ENCODE data around the gene DENND1B. TPM values are rescaled to one million over a fixed set of nuclear protein-coding genes. Genes with fewer than 3 reads are reported as not detected.
"Not testable (repeated sequence)": the region's sequence is repeated elsewhere in the genome, so short reads cannot be mapped to it uniquely, and the experiment has no call there.

Gene DENND1B
- total RNA-seq, 2 experiments from 2014 or later = 13.5 to 16.2 TPM

GRCh38 chr1:197761654-197762053 lies 13.6 kb downstream of the DENND1B start:
- CTCF ChIA-PET = interaction anchor here (0.7 to 1.2 kb wide), 2 partner anchors 12 to 58 kb away, joined by 3 read pairs; no protein-coding TSS in a partner anchor
- POLR2A ChIA-PET = interaction anchor here (0.6 kb wide), 1 partner anchor 157 kb away, joined by 7 read pairs; no protein-coding TSS in a partner anchor

- POLR2A ChIA-PET = not testable (repeated sequence)
- CTCF ChIA-PET = interaction anchor here (0.6 kb wide), 1 partner anchor 216 kb away, joined by 3 read pairs; no protein-coding TSS in a partner anchor
Observed at GRCh38 chr1:197755553-197755952, 19.7 kb downstream of the DENND1B start.

GRCh38 chr1:197752652-197753164 lies 22.6 kb downstream of the DENND1B start:
- POLR2A ChIA-PET, CTCF ChIA-PET: not testable (repeated sequence)

DNA sequence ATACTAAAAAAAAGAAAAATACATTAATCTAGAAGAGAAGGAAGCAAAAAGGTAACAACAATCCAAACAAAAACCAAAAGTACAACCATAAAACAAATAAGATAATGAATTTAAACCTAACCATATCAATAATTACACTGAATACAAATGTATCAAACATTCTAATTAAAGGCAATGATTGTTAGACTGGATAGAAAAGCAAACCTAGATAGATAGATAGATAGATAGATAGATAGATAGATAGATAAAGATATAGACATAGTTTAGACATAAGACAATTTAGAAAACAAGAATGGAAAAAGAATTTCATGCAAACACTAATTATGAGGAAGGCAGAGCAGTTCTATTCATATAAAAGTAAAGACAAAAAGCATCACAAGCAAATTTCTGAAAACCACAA lies 24.9 kb downstream of the DENND1B start:
- CTCF ChIA-PET = interaction anchor here (0.5 kb wide), 1 partner anchor 276 kb away, joined by 3 read pairs; no protein-coding TSS in a partner anchor
- POLR2A ChIA-PET = no interaction called here

- CTCF ChIA-PET = no interaction called here
- POLR2A ChIA-PET = no interaction called here
Observed at GRCh38 chr1:197745911-197746310, 29.4 kb downstream of the DENND1B start.

GRCh38 chr1:197744979-197745378 lies 30.3 kb downstream of the DENND1B start:
- ChIA-PET POLR2A (no interaction called here), CTCF (no interaction called here)

- POLR2A ChIA-PET = no interaction called here
- CTCF ChIA-PET = no interaction called here
Observed at GRCh38 chr1:197743578-197743977, 31.7 kb downstream of the DENND1B start.

- CTCF ChIA-PET = no interaction called here
- POLR2A ChIA-PET = no interaction called here
Observed at GRCh38 chr1:197740992-197741391, 34.3 kb downstream of the DENND1B start.

GRCh38 chr1:197738927-197739326 lies 36.4 kb downstream of the DENND1B start:
- ChIA-PET POLR2A (no interaction called here), CTCF (interaction anchor here (0.6 kb wide), 1 partner anchor 23 kb away, joined by 3 read pairs; no protein-coding TSS in a partner anchor)

DNA sequence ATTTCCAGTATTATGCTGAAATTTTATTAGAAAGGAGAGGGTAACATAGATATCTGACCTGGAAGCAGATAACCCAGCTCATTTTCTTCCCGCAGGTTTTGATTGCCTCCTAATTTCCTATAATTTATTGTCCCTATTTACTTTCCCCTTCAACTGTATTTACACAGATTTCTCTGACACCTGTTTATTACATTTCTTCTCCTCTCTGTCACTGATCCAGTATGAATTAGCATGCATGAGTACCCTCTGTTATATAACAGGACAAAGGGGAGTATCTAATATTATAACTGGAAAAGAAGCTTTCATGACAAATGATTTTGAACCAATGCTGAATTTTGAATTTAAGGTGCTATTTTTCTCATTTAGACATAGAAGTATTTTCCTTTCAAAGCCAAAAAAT lies 37.4 kb downstream of the DENND1B start:
- ChIA-PET CTCF (no interaction called here), POLR2A (no interaction called here)

DNA sequence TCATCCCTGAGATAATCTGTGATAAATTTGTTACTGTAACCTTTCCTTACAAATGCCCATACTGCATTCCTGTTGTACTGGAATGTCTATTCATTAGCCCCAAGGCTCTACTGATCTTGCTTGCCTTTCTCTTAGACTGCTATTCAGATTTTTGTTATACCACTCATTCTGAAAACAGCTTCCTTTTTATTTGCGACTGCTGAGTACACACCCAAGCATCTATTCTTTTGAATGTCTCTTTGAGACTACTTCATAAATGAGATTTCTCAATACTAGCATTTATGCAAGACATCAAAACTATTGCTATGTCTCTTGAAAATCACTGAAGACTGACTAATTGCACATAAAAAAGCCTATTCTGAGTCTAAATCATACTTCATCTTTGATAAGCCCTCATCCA lies 38.6 kb downstream of the DENND1B start:
- CTCF ChIA-PET = no interaction called here
- POLR2A ChIA-PET = no interaction called here

DNA sequence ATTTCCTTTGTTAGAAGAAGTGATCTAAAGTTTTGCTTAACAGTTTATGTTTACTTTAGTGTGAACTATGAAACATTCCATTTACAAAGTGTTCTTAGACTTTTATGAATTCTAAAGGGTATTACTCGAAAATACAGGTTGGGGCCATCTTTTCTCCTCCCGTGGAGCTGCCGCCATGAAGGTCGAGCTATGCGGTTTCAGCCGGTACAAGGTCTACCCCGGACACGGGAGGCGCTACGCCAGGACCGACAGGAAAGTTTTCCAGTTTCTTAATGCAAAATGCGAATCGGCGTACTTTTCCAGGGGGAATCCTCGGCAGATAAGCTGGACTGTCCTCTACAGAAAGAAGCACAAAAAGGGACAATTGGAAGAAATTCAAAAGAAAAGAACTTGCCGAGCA lies 39.8 kb downstream of the DENND1B start:
- ChIA-PET POLR2A (no interaction called here), CTCF (no interaction called here)

DNA sequence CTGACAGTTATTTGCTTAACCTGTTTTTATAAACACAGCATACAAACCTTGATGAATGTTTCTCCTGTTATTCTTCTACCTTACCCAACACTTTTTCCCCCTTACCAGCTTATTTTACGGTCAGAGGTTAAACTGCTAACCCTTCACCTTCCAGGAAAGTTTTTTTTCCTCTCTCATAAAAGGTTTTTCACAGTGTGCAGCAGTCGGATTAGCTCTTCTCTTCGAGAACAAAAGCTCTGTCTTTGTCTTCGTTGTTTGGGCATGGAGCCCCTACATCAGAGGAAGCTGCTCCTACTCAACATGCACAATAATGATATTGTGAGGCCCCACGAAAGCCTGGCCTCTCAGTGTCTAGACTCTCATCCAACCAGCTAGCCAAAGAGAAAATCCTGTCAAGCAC lies 42.0 kb downstream of the DENND1B start:
- CTCF ChIA-PET = no interaction called here
- POLR2A ChIA-PET = no interaction called here

GRCh38 chr1:197732187-197732586 lies 43.1 kb downstream of the DENND1B start:
- POLR2A ChIA-PET = no interaction called here
- CTCF ChIA-PET = no interaction called here

GRCh38 chr1:197731449-197731848 lies 43.8 kb downstream of the DENND1B start:
- ChIA-PET CTCF (no interaction called here), POLR2A (no interaction called here)

DNA sequence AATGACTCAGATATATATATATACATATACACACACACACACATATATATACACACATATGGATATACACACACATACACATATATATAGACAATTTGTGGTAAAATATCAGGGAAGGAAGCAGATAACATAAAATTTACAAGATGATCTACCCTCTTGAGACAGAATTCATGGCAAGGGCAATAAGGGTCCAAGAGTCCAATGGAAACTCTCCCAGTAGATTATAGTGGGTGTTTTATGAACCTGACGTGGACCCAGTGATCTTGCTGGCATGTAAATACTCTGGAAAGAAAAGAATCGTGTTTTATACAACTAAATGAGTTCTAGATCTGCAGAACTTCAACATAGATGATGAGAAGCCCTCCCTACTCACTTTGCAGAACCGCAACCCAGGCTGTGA lies 49.3 kb downstream of the DENND1B start:
- POLR2A ChIA-PET = no interaction called here
- CTCF ChIA-PET = no interaction called here

DNA sequence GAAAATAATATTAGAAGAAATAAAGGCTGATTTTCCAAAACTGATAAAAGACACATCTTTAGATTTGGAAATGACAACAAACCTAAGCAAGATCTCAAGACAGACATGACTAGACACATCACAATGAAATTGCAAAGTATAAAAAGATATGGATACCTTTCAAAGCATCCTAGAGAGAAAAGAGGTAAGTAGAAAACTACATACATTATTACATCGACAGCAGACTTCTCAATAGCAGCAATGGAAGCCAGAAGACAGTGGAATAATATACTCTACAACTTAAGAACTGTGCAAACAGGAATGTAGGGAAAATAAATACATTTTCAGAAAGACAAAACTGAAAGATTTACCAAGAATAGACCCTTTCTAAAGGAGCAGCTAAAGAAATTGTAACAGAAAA lies 50.2 kb downstream of the DENND1B start:
- ChIA-PET POLR2A (no interaction called here), CTCF (no interaction called here)

- ChIA-PET CTCF (interaction anchor here (0.7 kb wide), 1 partner anchor 23 kb away, joined by 3 read pairs; no protein-coding TSS in a partner anchor), POLR2A (no interaction called here)
Observed at GRCh38 chr1:197715806-197716205, 59.5 kb downstream of the DENND1B start.

- ChIA-PET POLR2A (interaction anchor here (0.7 kb wide), 1 partner anchor 37 kb away, joined by 3 read pairs; no protein-coding TSS in a partner anchor), CTCF (no interaction called here)
Observed at GRCh38 chr1:197706601-197707000, 68.7 kb downstream of the DENND1B start.

- CTCF ChIA-PET = no interaction called here
- POLR2A ChIA-PET = no interaction called here
Observed at GRCh38 chr1:197705941-197706340, 69.3 kb downstream of the DENND1B start.

DNA sequence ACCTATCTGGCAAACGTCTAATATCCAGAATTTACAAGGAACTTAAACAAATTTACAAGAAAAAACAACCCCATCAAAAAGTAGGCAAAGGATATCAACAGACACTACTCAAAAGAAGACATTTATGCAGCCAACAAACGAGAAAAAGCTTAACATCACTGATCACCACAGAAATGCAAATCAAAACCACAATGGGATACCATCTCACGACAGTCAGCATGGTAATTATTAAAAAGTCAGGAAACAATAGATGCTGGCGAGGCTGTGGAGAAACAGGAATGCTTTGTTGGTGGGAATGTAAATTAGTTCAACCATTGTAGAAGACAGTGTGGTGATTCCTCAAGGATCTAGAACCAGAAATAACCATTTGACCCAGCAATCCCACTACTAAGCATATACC lies 74.6 kb downstream of the DENND1B start:
- POLR2A ChIA-PET = interaction anchor here (0.6 kb wide), 1 partner anchor 218 kb away, joined by 4 read pairs; no protein-coding TSS in a partner anchor
- CTCF ChIA-PET = not testable (repeated sequence)

GRCh38 chr1:197696372-197696771 lies 78.9 kb downstream of the DENND1B start:
- ChIA-PET POLR2A (no interaction called here), CTCF (no interaction called here)

Data from activated CD8-positive, alpha-beta memory T cell treated with anti-CD3 and anti-CD28 coated beads for 36 hours (primary cell).